HG03108 (cell line): ENCODE measurements around the gene CORO1C.

Source experiments
- ATAC-seq: cut with Tn5 transposase; IDR thresholded peaks from one replicate; pipeline ENCODE4 v1.9.1; 2021; ENCODE audit warnings: moderate library complexity; ENCODE audit not compliant: unreplicated experiment

The CORO1C gene

DNA sequence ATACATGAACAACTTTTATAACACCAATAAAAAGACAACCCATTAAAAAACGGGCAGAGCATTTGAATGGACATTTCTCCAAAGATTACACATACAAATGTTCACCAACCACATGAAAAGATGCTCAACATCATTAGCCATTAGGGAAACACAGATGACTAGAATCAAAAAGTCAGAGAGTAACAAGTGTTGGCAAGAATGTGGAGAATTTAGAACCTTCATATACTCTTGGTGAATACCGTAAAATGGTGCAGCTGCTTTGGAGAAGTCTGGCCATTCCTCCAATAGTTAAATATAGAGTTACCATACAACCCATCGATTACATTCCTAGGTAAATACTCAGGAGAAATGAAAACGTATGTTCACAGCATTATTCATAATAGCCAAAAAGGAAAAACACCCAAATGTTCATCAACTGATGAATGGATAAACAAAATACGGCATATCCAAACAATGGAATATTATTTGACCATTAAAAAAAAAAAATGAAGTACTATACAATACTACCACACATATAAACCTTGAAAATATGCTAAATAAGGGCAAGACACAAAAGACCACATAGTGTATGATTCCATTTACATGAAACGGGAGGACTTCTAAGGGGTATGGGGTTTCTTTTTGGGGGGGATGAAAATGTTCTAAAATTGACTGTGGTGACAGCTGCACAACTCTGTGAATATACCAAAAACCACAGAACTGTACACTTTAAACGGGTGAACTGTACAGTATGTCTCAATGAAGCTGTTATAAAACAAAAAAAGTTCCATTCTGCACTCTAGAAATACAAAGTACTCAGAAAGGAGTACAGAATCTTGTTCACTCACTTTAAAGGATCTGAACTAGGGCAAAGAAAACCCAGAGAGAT, 3.2 kb downstream of the CORO1C start:
- ATAC-seq = no peak

DNA sequence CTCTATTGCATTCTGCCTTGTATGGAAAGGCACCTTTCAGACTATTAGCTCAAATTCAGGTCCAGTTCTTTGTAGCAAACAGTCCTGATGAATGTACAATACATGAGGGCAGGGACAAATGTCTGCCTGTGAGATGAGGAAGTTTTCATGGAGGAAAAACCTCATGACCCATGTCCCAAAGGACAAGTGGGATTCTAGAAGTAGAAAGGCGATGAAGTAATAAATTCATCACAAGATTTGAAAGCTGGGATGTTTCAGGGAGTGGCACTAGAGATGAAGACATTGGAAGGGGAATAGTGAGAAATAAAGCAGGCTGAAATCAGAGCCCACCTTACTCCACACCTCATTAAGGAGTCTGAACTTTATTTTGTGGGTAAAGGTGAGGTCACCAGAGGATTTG, 4.2 kb downstream of the CORO1C start:
- ATAC-seq = no peak

- ATAC-seq = no peak
Observed at GRCh38 chr12:108724890-108725151, 6.5 kb downstream of the CORO1C start.

DNA sequence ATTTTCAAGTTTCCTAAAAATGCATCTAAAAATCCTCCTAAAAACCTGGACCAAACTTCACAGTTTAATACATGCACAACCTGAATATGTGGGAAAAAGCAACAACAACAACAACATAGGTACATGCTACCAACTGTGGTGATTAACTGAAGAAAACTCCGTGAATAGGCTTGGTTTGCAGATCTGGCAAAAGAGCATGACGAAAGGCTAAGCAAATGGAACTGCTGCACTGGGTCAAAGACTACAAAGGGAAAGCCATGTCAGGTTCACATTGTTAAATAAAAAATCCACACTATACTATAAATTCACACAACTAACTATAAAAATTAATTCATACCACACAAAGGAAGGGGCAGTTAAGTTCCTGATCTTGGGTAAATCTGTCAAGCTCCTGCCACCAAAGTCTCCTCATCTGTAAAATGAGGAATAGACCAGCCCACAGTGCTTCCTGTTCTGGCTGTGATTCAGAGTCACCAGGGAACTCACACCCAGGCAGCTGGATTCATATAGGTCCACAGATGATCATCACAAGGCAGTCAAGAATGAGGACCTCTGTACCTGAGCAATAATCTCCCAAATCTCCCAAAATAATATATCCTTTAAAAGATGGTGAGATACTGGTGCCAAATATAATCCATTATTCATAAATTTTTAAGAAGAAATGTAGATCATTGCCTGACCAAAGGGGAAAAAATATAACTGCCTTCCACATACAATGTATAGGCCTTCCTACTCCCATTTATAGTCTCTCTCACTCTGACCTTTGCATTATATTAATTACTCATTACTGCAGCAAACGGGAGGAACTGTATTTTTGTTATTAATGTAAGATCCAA, 7.0 kb downstream of the CORO1C start:
- peak; percentile 41 for ATAC-seq

DNA sequence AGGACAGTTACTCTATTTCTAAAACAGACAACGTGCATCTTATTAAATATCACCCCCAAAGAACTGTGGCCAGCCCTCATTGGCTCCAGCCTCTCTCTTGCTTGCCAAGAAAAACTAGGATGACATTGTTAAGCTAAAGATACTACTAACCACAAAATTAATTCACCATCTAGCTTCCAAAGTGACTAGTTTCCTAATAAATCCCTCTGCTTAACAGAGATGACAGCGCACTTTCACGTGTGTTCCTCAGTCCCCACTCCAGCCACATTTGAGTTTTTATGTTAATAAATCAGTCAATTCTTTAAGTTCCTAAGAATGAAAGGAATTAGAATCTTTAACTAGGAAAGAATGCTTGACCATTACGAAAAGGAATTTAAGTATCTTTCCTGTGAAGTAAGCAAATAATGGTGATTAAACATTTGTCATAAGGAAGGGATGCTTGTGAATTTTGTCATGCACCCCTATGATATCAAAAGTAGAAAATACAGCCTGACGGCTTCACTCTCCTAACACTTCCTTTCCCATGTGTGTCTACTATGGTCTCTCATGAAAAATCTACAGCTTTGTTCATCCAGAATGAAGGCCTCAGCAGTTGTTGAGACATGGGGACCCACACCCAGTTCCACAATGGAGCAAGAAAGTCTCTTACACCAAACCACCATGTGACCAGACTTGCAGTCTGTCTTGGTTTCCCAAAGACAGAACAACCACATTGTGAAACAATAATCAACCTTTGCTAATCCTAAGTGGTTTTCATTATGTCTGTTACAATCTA, 8.1 kb downstream of the CORO1C start:
- no peak for ATAC-seq

- ATAC-seq = no peak
Observed at GRCh38 chr12:108722463-108722862, 8.9 kb downstream of the CORO1C start.

DNA sequence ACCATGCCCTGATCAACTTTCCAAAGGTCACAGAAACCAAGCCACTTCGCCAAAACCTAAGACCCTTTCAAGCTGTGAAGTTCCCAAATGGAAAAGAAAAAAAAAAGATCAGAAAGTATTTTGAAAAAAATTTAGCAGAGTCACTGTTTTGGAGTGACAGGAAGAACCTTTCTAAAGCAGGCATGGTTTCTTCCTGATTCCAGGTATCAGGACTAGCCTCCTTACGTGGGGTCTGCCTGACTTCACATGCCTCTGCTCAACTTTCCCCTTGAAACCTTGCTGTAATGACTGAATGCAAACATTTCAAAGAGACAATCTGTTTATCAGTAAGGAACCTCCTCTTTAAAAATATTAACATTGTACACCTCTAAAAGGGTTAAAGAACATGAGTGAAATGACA, 9.5 kb downstream of the CORO1C start:
- ATAC-seq = no peak

GRCh38 chr12:108720757-108721514, 10.4 kb downstream of the CORO1C start:
- no peak for ATAC-seq

DNA sequence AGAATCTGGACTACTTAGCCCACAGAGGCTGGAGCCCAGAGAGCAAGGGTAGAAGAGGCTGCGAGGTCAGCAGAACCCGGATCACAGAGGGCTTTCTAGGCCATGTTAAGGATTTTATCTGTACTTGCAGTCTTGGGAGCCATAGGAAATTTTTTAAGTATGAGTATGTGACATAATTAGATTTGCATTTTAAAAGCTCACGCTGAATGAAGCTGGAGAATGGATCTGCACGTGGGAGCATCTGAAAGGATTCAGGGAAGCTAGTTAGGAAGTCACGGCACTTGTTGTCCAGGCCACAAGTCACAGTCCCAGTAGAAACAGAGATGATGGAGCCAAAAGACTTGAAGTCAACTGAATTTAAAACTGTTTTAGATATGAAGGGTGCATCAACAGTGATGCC, 14.1 kb downstream of the CORO1C start:
- no peak for ATAC-seq

DNA sequence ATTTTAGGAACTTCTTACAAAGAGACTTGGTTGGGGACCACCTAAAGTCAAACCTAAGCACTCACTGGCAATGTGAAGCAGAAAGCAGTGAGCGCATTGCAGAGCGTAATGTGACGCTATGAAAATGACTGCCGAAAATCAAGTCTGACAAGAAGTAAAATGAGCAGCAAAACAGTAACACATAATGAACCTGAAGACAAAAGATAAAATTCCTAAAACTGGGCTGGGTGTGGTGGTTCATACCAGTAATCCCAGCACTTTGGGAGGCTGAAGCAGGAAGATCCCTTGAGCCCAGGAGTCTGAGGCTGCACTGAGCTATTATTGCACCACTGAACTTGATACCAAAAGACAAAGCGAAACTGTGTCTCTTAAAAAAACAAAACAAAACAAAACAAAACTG, 16.5 kb downstream of the CORO1C start:
- no peak for ATAC-seq

GRCh38 chr12:108713471-108713870, 17.8 kb downstream of the CORO1C start:
- ATAC-seq = no peak

DNA sequence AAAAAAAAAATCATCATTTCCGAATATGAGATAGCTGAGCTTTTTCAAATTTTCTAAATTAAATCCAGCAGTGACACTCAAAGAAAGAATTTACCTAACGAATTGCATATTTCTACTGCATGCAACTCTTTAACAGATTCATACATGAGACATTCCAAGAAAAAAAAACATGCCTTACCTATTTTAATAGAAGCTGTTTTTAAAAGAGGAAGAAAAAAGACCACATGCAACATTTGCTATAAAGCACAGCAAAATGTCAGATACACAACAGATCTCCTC, 18.5 kb downstream of the CORO1C start:
- no peak for ATAC-seq

DNA sequence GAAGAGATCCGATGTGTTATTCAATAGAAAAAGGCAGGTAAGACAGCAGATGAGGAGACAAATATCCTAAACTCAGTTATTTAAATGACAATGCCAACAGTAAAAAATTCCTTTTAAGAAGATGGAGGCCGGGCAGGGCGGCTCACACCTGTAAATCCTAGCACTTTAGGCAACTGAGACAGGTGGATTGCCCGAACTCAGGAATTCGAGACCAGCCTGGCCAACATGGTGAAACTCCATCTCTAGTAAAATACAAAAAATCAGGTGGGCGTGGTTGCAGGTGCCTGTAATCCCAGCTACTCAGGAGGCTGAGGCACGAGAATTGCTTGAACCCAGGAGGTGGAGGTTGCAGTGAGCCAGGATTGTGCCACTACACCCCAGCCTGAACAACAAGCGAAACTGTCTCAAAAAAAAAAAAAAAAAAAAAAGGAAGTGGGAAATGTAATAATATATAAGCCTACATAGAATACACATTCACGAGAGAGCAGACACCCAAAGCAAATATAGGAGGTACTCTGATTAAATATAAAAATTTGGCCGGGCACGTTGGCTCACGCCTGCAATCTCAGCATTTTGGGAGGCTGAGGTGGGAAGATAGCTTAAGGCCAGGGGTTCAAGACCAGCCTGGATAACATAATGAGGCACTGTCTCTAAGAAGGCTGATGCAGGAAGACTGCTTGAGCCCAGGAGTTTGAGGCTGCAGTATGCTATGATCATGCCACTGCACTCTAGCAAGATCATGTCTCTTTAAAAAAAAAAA, 19.0 kb downstream of the CORO1C start:
- no peak for ATAC-seq

DNA sequence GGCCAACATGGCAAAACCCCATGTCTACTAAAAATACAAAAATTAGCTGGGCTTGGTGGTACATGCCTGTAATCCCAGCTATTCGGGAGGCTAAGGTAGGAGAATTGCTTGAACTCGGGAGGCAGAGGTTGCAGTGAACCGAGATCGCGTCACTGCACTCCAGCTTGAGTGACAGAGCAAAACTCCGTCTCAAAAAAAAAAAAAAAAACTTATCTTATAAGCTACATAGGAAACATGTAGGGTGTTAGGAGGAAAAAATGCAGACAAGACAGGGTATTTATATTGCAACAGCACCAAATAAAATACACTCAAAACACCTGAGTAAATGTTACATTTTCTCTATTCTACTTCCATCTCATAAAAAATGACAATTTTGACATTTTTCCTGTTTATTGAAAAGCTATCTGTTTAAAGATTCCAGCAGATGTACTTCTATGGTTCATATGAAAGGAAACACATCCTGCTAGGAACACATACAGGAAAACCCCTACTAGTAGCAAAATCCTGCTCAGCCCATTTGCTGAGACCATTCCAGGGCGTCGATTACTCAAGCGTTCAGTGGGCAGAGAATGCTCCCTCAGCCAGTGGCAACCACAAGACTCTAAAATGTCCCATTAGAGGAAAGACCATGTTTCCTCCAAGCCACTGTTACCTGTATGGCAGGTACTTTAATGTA, 19.7 kb downstream of the CORO1C start:
- ATAC-seq = no peak

GRCh38 chr12:108709697-108710096, 21.6 kb downstream of the CORO1C start:
- ATAC-seq = no peak

DNA sequence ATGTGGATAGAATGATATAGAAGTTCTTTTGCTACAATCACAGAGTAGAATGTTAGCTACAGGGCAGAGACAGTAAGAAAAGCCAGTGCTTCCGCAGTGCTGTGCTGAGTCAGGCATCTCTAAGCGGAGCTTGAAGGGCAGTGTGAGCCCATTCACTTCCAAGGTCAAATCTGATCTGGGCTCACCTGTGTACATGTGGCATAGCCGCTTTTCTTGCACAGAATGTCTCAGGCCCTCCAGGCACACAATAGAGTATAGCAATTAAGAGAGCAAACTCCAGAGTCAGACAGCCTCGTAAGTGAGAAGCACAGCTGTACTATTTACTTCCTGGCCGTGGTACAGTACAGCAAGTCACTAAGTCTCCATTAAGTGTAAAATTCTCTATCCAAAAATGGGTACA, 26.8 kb downstream of the CORO1C start:
- ATAC-seq = no peak

DNA sequence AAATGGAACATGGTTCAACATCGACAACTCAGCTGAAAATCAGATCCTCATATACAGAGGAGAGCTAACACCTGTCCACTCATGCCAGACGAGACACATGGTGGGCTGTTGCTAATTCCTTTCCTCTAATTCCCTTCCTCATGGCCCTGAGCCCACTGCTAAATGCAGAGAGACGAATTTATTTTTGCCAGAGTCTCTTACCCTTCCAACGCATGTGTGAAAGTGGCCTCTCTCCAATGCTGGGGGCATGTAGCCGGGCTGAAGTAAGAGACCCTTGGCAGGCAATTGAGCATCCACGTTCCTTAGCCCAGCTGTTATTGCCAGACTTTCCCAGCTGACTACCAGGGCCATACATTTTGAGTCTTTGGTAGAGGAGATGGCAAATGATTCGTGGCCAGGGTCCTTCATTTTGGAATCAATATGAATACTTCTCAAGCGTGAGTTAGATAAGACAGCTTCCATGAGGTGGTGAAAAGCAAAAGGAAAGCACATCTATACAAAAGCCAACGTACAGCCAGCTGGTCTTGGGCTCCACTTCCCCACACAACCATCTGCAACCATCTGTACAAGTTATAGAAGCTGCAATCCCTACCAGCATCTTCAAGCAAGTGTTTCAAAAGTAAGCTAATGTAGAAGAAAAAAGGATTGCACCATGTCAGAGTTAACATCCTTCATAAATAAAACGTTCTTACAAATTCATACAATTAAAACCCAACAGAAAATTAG, 28.6 kb downstream of the CORO1C start:
- no peak for ATAC-seq

GRCh38 chr12:108701779-108702441, 29.4 kb downstream of the CORO1C start:
- ATAC-seq = peak; percentile 44
